Stimulated activated naive CD4-positive, alpha-beta T cell (primary cell): ENCODE measurements around the gene C6orf58.
A peak's percentile ranks its signal among the peaks of the same experiment; 100 is the strongest.
"Not testable (repeated sequence)": the region's sequence is repeated elsewhere in the genome, so short reads cannot be mapped to it uniquely, and the experiment has no call there.

Experiments
- DNase-seq, 6 experiments: peaks; one replicate each; lab custom pipeline; 2025; lab: John Stamatoyannopoulos, UW

C6orf58 gene

GRCh38 chr6:127590344-127590743 lies 13.4 kb downstream of the C6orf58 start:
- DNase-seq: no peak

DNA sequence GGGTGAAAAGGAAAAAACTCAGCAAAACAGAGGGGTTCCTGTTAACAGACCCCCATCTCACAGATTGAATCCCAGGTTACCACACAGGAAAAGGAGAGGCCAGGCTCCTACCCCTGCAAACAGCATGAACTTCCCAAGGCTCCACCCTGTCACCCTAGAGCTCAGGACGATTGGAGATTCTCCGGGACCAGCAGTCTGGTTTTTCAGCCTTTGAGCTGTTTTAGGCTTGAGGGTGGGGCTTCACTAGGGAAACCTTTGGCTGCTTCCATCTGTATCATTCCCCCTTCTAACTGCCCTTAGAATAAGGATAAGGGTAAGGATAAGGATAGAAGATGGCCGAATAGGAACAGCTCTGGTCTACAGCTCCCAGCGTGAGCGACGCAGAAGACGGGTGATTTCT lies 16.0 kb downstream of the C6orf58 start:
- no peak for DNase-seq

GRCh38 chr6:127593456-127593855 lies 16.5 kb downstream of the C6orf58 start:
- DNase-seq: not testable (repeated sequence)

DNA sequence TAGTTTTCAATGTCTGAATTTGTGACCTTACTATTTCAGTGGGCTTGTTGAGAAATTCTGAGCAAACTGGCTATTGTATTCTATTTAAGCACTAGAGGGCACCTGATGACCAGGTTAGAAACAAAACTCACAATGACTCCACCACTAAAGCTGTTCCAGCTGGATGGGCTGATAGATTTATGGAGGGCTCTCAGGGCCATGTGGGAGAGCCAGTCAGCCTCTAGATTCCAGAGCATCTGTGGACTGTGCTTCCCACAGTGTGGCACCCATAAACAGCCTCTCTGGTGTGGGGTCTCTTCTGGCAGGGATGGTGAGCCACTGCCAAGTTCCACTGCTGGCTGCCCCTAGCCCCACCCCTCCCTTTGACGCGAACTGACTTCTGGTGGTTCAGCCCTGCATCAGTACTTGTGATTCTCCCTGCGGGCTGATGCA lies 29.2 kb downstream of the C6orf58 start:
- peak in 2 of 6 experiments; percentile 5 to 19 for DNase-seq

DNA sequence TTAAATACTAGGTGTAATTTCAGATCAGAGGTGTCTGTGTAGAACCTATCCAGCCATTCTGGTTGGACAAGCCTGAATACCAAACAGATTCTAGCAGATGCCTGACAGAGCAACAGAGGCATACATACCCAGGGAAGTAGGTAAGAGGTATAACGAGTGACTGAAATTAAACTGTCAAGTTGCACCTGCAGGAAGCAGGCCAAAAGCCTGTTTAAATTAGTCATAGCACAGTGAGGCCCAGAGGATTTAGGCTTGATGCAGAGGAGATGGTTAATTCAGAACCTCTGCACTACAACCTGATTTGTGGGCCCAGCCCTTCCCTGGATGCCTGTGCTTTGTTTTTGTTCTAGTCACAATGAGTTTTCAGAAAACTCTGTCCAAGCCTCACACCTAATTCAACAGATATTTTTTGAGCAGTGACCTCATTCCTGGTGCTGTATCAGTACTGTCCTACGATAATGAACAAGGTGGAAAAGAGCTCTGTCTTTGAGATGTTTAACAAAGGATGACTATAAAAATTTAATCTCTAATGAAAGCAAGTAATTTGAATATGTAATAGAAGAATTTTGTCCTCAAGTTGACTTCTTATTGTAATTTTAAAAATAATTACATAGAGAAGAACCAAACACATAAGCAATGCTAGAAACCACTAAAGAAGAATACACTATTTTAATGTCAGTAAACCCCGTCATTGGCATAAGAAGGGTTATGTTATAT lies 31.7 kb downstream of the C6orf58 start:
- DNase-seq: no peak

DNA sequence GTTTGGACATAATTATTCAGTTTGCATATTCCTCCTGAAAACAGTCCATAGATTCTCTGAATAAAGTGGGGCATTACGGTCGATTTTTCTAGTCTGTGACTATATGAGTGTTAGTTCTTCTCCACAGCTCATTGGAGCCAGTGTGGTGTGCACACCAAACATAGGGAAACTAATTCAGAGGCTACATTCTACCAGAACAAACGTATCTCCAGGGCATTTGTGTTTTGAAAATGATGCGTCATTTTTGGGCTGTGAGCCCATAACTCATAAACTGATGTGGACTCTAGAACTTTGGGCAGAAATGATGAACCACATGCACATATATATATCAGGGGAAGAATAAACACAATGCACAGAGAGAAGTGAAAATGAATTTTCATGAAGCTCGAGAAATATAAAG lies 41.8 kb downstream of the C6orf58 start:
- no peak for DNase-seq

GRCh38 chr6:127630800-127631199 lies 53.8 kb downstream of the C6orf58 start:
- DNase-seq: no peak

GRCh38 chr6:127634178-127634577 lies 57.2 kb downstream of the C6orf58 start:
- DNase-seq: no peak

- no peak for DNase-seq
These were observed 58.1 kb downstream of the C6orf58 start for GRCh38 chr6:127635091-127635490.

DNA sequence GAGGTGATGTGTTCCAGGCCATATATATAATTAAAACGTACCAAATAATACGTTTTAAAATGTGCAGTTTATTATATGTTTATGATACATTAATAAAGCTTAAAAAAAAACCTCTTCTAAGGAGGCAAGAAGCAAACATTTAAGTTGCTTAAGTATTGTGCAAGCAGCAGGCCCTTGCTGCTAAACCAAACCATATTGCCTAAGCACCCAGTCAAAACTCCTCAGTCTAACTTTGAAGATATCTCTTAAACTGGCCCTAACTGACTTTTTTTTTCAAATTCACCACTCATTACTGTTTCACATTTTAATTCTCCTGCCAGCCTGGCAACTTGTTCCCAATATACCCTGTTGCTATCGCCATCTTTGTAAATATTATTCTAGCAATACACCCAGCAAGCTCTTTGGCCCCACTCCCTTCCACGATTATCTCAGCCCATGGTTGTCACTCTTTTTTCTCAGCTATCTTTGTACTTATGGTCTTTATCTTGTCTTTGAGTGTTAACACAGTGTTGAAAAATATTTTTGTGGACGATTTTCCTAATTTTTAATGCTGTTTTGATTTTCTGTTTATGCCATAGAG lies 60.9 kb downstream of the C6orf58 start:
- DNase-seq: no peak
